Immature natural killer cell (primary cell): ENCODE results near the gene TECR. TPM values are rescaled to one million over a fixed set of nuclear protein-coding genes. Genes with fewer than 3 reads are reported as not detected.
A peak's percentile ranks its signal among the peaks of the same experiment; 100 is the strongest.

Source experiments
- DNase-seq, 3 donors: peaks; one replicate each; pipeline ENCODE4 v3.0.0; 2022; ENCODE audit warnings: mixed read lengths in 1 of 3
- H3K27ac Mint-ChIP-seq, 6 donors: one replicate each; pipeline ENCODE4 v1.8.0; 2020; ENCODE audit warnings: mixed read lengths in 6 of 6, mild to moderate bottlenecking in 5 of 6, inconsistent platforms in 4 of 6, moderate library complexity in 3 of 6
- H3K27me3 Mint-ChIP-seq, 3 donors: one replicate each; pipeline ENCODE4 v1.8.0; 2020 to 2021; ENCODE audit warnings: low read depth in 3 of 3, mild to moderate bottlenecking in 3 of 3, mixed read lengths in 3 of 3, moderate library complexity in 3 of 3, inconsistent platforms in 1 of 3
- H3K36me3 Mint-ChIP-seq, 3 donors: one replicate each; pipeline ENCODE4 v1.8.0; 2020; ENCODE audit warnings: mixed read lengths in 3 of 3, inconsistent platforms in 2 of 3, mild to moderate bottlenecking in 2 of 3
- H3K4me1 Mint-ChIP-seq, 2 donors: one replicate each; pipeline ENCODE4 v1.8.0; 2020; ENCODE audit warnings: inconsistent platforms in 2 of 2, mild to moderate bottlenecking in 2 of 2, mixed read lengths in 2 of 2, moderate library complexity in 1 of 2
- H3K4me3 Mint-ChIP-seq, 5 donors: one replicate each; pipeline ENCODE4 v1.8.0; 2020; ENCODE audit warnings: mild to moderate bottlenecking in 5 of 5, mixed read lengths in 5 of 5, inconsistent platforms in 3 of 5, moderate library complexity in 3 of 5
- H3K9me3 Mint-ChIP-seq, 6 donors: one replicate each; pipeline ENCODE4 v1.8.0; 2020; ENCODE audit warnings: mild to moderate bottlenecking in 6 of 6, mixed read lengths in 6 of 6, inconsistent platforms in 4 of 6, moderate library complexity in 3 of 6
- polyA plus RNA-seq, 3 donors: library from polyadenylated mRNA; unstranded; fragments of 300-500 nt; fragmentation: Illumina TruSeq; gene quantifications; one replicate each; pipeline ENCODE4 v1.2.3, GENCODE V29; 2021

Gene TECR
- polyA plus RNA-seq, 3 donors from 2014 or later = 203 to 317 (median 289) TPM

DNA sequence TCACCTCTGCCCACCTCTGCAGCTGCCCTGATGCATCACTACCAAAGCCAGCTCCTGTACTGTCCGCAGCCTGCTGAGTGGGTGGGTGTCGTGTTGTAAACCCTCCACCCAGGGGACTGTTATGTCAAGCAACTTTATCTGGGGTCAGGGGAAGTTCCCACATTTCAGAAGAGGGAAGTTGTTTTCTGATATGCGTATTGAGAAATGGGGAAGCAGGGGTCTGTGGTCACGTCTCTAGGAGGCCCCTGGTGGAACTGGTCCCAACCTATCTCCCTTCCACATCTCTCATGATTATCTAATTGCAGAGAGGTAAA, 84.7 kb downstream of the TECR start:
- no peak overlapping the region for H3K4me3 Mint-ChIP-seq

More for the DNA sequence above, 84.7 kb downstream of the TECR start:
- DNase-seq = peak in 1 of 3 donors; percentile 4
- Mint-ChIP-seq H3K27ac (no peak overlapping the region), H3K4me1 (no peaks in the 10 kb centered on the region), H3K36me3 (no peaks in the 10 kb centered on the region), H3K9me3 (peaks cover 0 to 4% (median 4%) of the 10 kb centered on the region in 6 donors), H3K27me3 (peaks cover 0 to 4% (median 2%) of the 10 kb centered on the region in 3 donors)

Other genes with a start within 250 kb of the TECR start
- gene ADGRE5, start 148.2 kb upstream of the TECR start, polyA plus RNA-seq = 100 to 1,000 TPM; 360 to 783 (median 485) TPM
- 100 to 1,000 TPM; 117 to 177 (median 144) TPM for gene DDX39A, start 110.3 kb upstream of the TECR start, polyA plus RNA-seq
- 10 to 100 TPM; 74.3 to 94.6 (median 84.7) TPM for gene PKN1, start 96.3 kb upstream of the TECR start, polyA plus RNA-seq
- 1 to 10 TPM in 1 of 3 donors, under 1 TPM in 1, not detected in 1; 0.17 to 1.2 TPM for gene PTGER1, start 54.2 kb upstream of the TECR start, polyA plus RNA-seq
- gene GIPC1, start 33.5 kb upstream of the TECR start, polyA plus RNA-seq = 10 to 100 TPM; 42.0 to 49.0 (median 47.0) TPM
- 100 to 1,000 TPM; 116 to 164 (median 120) TPM for gene DNAJB1, start 11.2 kb upstream of the TECR start, polyA plus RNA-seq
- gene NDUFB7, start 42.5 kb downstream of the TECR start, polyA plus RNA-seq = 100 to 1,000 TPM; 400 to 782 (median 502) TPM
- under 1 TPM in 1 of 3 donors, not detected in 2; 0.62 TPM for gene CLEC17A, start 53.5 kb downstream of the TECR start, polyA plus RNA-seq
- gene ADGRE3, start 145.2 kb downstream of the TECR start, polyA plus RNA-seq = under 1 TPM in 1 of 3 donors, not detected in 2; 0.66 TPM
- gene ZNF333, start 160.5 kb downstream of the TECR start, polyA plus RNA-seq = 10 to 100 TPM; 10.8 to 15.1 (median 14.6) TPM
- gene ADGRE2, start 249.0 kb downstream of the TECR start, polyA plus RNA-seq = under 1 TPM in 2 of 3 donors, not detected in 1; 0.17 to 0.32 TPM